ENCODE measurements around the gene FAM89A. TPM values are rescaled to one million over a fixed set of nuclear protein-coding genes. Genes with fewer than 3 reads are reported as not detected.

Gene FAM89A
- total and polyA plus RNA-seq, 2 donors (not counting 1 experiment from before 2014, with no cell fraction given) = 3.2 to 6.1 TPM

DNA sequence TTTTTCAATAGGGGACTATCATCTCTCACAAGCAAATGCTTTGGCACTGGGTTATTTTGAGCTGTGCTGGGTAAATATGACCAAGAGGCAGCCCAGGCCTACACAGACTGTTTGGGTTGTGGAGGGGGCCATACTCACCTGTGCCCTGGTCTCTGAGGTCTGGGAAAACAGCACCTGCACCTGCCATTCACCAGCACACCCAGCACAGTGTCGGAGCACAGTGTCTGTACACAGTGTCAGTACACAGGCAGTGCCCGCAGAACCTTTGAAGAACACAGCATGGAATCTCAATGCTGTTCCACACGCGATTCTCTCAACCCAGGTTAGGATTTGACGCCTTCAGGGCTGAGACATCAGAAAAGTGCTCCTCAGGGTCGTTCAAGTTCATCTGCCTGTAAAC, 35.0 kb upstream of the FAM89A start:
- no peaks in the 10 kb centered on the region for H3K4me1 ChIP-seq (ENCODE audit: control insufficient read depth in 2 of 2, insufficient read depth in 2 of 2, low read length in 2 of 2)
- H3K9ac ChIP-seq (ENCODE audit: low read length) = no peak overlapping the region
- H3K36me3 ChIP-seq (replicated peaks in 1 of 2; ENCODE audit: control extremely low read depth in 1 of 2, control insufficient read depth in 1 of 2, extremely low read depth in 1 of 2, insufficient read depth in 2 of 2, low read length in 1 of 2) = no peaks in the 10 kb centered on the region
- H4K20me1 ChIP-seq (ENCODE audit: control insufficient read depth, insufficient read depth, low read length, poor library complexity, severe bottlenecking) = no peaks in the 10 kb centered on the region
- no peak overlapping the region for H3K4me3 Mint-ChIP-seq
- H3K27ac ChIP-seq (ENCODE audit: low read length in 2 of 2) = no peak overlapping the region
- H3K4me3 ChIP-seq (ENCODE audit: control extremely low read depth in 1 of 5, extremely low read depth in 1 of 5, insufficient read depth in 1 of 5, low read depth in 2 of 5, low read length in 4 of 5) = no peak overlapping the region
- no peak for TF ChIP-seq CTCF (IDR thresholded peaks at IDR 0.05)
- no peak for TF ChIP-seq EZH2 (IDR thresholded peaks at IDR 0.05; ENCODE audit: borderline replicate concordance, insufficient read depth, low read depth, low read length, poor library complexity, severe bottlenecking)
- ChIA-PET CTCF (no interaction called here), POLR2A (no interaction called here)
- peaks cover 7% of the 10 kb centered on the region for H3K27me3 Mint-ChIP-seq
- H3K27ac Mint-ChIP-seq = no peak overlapping the region
- no peaks in the 10 kb centered on the region for H3K79me2 ChIP-seq (ENCODE audit: control insufficient read depth, insufficient read depth, low read length)
- H3K9me3 ChIP-seq (ENCODE audit: control extremely low read depth in 1 of 3, control insufficient read depth in 2 of 3, insufficient read depth in 1 of 3, low read length in 2 of 3) = no peaks in the 10 kb centered on the region
- no peak overlapping the region for H2AFZ ChIP-seq (ENCODE audit: insufficient read depth, low read depth, low read length, poor library complexity, severe bottlenecking)
- intact Hi-C loops (cut with micrococcal nuclease) = no loop called here
- peaks cover 0 to 2% (median 0%) of the 10 kb centered on the region in 4 experiments for H3K27me3 ChIP-seq (replicated peaks in 1 of 4; ENCODE audit: control extremely low read depth in 1 of 4, control insufficient read depth in 3 of 4, insufficient read depth in 4 of 4, low read length in 3 of 4)
- WGBS (ENCODE audit: insufficient coverage) = 88% methylated on average over 5 of the region's 6 CpGs
- no peak for DNase-seq
- no peaks in the 10 kb centered on the region for H3K9me3 Mint-ChIP-seq (ENCODE audit: insufficient read depth)
- H3K4me2 ChIP-seq (replicated peaks; ENCODE audit: low read depth, low read length, poor library complexity, severe bottlenecking) = no peak overlapping the region
- no peaks in the 10 kb centered on the region for H3K4me1 Mint-ChIP-seq
- ATAC-seq (ENCODE audit: low read depth) = no peak

DNA sequence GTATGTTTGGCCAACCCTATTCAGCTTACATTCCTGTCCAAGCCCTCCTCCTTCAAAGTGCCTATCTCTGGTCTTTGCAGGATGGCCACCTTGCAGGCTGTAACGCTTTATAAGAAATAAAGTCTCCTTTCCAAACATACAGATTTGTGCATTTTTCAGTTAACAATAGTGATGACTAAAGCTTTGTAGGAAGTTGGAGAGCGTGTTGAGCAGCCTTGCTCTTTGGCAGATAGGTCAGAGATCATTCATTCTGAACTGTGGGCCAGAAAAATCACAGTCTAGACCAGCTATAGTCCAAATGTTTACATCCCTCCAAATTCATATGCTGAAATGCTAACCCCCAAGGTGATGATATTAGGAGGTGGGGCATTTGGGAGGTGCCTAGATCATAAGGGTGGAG, 34.0 kb upstream of the FAM89A start:
- DNase-seq = no peak
- Histone ChIP-seq H3K4me1 (ENCODE audit: control insufficient read depth in 2 of 2, insufficient read depth in 2 of 2, low read length in 2 of 2) (no peaks in the 10 kb centered on the region), H2AFZ (ENCODE audit: insufficient read depth, low read depth, low read length, poor library complexity, severe bottlenecking) (no peak overlapping the region), H3K4me3 (ENCODE audit: control extremely low read depth in 1 of 5, extremely low read depth in 1 of 5, insufficient read depth in 1 of 5, low read depth in 2 of 5, low read length in 4 of 5) (no peak overlapping the region), H3K79me2 (ENCODE audit: control insufficient read depth, insufficient read depth, low read length) (no peaks in the 10 kb centered on the region), H3K9me3 (ENCODE audit: control extremely low read depth in 1 of 3, control insufficient read depth in 2 of 3, insufficient read depth in 1 of 3, low read length in 2 of 3) (no peaks in the 10 kb centered on the region), H3K9ac (ENCODE audit: low read length) (no peak overlapping the region), H3K27ac (ENCODE audit: low read length in 2 of 2) (no peak overlapping the region), H4K20me1 (ENCODE audit: control insufficient read depth, insufficient read depth, low read length, poor library complexity, severe bottlenecking) (no peaks in the 10 kb centered on the region), H3K27me3 (replicated peaks in 1 of 4; ENCODE audit: control extremely low read depth in 1 of 4, control insufficient read depth in 3 of 4, insufficient read depth in 4 of 4, low read length in 3 of 4) (peaks cover 0 to 2% (median 0%) of the 10 kb centered on the region in 4 experiments), H3K36me3 (replicated peaks in 1 of 2; ENCODE audit: control extremely low read depth in 1 of 2, control insufficient read depth in 1 of 2, extremely low read depth in 1 of 2, insufficient read depth in 2 of 2, low read length in 1 of 2) (no peaks in the 10 kb centered on the region), H3K4me2 (replicated peaks; ENCODE audit: low read depth, low read length, poor library complexity, severe bottlenecking) (no peak overlapping the region)
- no CpG with 5 or more reads among the region's 2 CpGs for WGBS (ENCODE audit: insufficient coverage)
- H3K9me3 Mint-ChIP-seq (ENCODE audit: insufficient read depth) = no peaks in the 10 kb centered on the region
- no peak overlapping the region for H3K4me3 Mint-ChIP-seq
- no peak for TF ChIP-seq EZH2 (IDR thresholded peaks at IDR 0.05; ENCODE audit: borderline replicate concordance, insufficient read depth, low read depth, low read length, poor library complexity, severe bottlenecking)
- POLR2A ChIA-PET = no interaction called here
- intact Hi-C loops (cut with micrococcal nuclease) = no loop called here
- CTCF ChIA-PET = interaction anchor here (1.5 kb wide), 1 partner anchor 9 kb away, joined by 3 read pairs; no protein-coding TSS in a partner anchor
- no peak for ATAC-seq (ENCODE audit: low read depth)
- H3K27me3 Mint-ChIP-seq = peaks cover 7% of the 10 kb centered on the region
- no peak overlapping the region for H3K27ac Mint-ChIP-seq
- no peaks in the 10 kb centered on the region for H3K4me1 Mint-ChIP-seq

All from B cell (primary cell).